Astrocyte of the hippocampus (primary cell): ENCODE measurements around the gene ZNF467.
A peak's percentile ranks its signal among the peaks of the same experiment; 100 is the strongest.

Experiments used
- DNase-seq: peaks from one replicate; pipeline ENCODE4 v3.0.0; 2011; ENCODE audit warnings: low read depth, low spot score

ZNF467 gene

GRCh38 chr7:149773446-149774236 lies at the start of gene ZNF467:
Gene ZNF467 (minus strand): TSS chr7:149773588. CDS start chr7:149771032, 2,556 bp downstream.
- DNase-seq, result peak; percentile 46

- no peak for DNase-seq
Observed at GRCh38 chr7:149822353-149822943, 49.1 kb upstream of the ZNF467 start.

- no peak for DNase-seq
Observed at GRCh38 chr7:149821191-149822148, 48.1 kb upstream of the ZNF467 start.

- no peak for DNase-seq
Observed at GRCh38 chr7:149820622-149821190, 47.3 kb upstream of the ZNF467 start.

GRCh38 chr7:149819961-149820340 lies 46.6 kb upstream of the ZNF467 start:
- no peak for DNase-seq

- DNase-seq, result no peak
Observed at GRCh38 chr7:149819141-149819960, 46.0 kb upstream of the ZNF467 start.

GRCh38 chr7:149818536-149818840 lies 45.1 kb upstream of the ZNF467 start:
- DNase-seq, result no peak

- no peak for DNase-seq
Observed at GRCh38 chr7:149817836-149818535, 44.6 kb upstream of the ZNF467 start.

- no peak for DNase-seq
Observed at GRCh38 chr7:149817301-149817771, 43.9 kb upstream of the ZNF467 start.

- no peak for DNase-seq
Observed at GRCh38 chr7:149816794-149817193, 43.4 kb upstream of the ZNF467 start.

- no peak for DNase-seq
Observed at GRCh38 chr7:149816267-149816751, 42.9 kb upstream of the ZNF467 start.

- no peak for DNase-seq
Observed at GRCh38 chr7:149815661-149816266, 42.4 kb upstream of the ZNF467 start.

GRCh38 chr7:149815121-149815520 lies 41.7 kb upstream of the ZNF467 start:
- DNase-seq, result no peak

GRCh38 chr7:149814494-149814893 lies 41.1 kb upstream of the ZNF467 start:
- no peak for DNase-seq

GRCh38 chr7:149813254-149814035 lies 40.1 kb upstream of the ZNF467 start:
- no peak for DNase-seq

- DNase-seq, result no peak
Observed at GRCh38 chr7:149811831-149812490, 38.6 kb upstream of the ZNF467 start.

GRCh38 chr7:149811221-149811620 lies 37.8 kb upstream of the ZNF467 start:
- DNase-seq, result no peak

GRCh38 chr7:149809215-149809614 lies 35.8 kb upstream of the ZNF467 start:
- no peak for DNase-seq
